ENCODE results near the gene HDDC2. TPM values are rescaled to one million over a fixed set of nuclear protein-coding genes. Genes with fewer than 3 reads are reported as not detected.

The HDDC2 gene
- total and polyA plus RNA-seq, 2 experiments from 2014 or later: 69.5 to 131 TPM

DNA sequence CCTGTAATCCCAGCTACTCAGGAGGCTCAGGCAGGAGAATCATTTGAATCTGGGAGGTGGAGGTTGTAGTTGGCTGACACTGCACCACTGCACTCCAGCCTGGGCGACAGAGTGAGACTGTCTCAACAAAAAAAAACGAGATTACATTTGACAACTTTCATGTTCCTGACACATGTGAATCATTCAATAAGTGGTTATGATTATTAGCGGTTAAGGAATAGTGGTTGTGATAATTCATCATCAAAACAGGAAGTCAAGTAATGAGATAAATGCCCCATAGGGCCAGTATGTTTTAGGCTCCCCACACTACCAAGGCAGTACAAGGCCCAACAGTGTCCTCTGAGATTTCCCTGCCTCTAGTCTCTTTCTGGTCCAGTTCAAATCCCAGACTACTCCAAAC, 2.5 kb downstream of the HDDC2 start (continued):
- TF ChIP-seq, protein P1, sequence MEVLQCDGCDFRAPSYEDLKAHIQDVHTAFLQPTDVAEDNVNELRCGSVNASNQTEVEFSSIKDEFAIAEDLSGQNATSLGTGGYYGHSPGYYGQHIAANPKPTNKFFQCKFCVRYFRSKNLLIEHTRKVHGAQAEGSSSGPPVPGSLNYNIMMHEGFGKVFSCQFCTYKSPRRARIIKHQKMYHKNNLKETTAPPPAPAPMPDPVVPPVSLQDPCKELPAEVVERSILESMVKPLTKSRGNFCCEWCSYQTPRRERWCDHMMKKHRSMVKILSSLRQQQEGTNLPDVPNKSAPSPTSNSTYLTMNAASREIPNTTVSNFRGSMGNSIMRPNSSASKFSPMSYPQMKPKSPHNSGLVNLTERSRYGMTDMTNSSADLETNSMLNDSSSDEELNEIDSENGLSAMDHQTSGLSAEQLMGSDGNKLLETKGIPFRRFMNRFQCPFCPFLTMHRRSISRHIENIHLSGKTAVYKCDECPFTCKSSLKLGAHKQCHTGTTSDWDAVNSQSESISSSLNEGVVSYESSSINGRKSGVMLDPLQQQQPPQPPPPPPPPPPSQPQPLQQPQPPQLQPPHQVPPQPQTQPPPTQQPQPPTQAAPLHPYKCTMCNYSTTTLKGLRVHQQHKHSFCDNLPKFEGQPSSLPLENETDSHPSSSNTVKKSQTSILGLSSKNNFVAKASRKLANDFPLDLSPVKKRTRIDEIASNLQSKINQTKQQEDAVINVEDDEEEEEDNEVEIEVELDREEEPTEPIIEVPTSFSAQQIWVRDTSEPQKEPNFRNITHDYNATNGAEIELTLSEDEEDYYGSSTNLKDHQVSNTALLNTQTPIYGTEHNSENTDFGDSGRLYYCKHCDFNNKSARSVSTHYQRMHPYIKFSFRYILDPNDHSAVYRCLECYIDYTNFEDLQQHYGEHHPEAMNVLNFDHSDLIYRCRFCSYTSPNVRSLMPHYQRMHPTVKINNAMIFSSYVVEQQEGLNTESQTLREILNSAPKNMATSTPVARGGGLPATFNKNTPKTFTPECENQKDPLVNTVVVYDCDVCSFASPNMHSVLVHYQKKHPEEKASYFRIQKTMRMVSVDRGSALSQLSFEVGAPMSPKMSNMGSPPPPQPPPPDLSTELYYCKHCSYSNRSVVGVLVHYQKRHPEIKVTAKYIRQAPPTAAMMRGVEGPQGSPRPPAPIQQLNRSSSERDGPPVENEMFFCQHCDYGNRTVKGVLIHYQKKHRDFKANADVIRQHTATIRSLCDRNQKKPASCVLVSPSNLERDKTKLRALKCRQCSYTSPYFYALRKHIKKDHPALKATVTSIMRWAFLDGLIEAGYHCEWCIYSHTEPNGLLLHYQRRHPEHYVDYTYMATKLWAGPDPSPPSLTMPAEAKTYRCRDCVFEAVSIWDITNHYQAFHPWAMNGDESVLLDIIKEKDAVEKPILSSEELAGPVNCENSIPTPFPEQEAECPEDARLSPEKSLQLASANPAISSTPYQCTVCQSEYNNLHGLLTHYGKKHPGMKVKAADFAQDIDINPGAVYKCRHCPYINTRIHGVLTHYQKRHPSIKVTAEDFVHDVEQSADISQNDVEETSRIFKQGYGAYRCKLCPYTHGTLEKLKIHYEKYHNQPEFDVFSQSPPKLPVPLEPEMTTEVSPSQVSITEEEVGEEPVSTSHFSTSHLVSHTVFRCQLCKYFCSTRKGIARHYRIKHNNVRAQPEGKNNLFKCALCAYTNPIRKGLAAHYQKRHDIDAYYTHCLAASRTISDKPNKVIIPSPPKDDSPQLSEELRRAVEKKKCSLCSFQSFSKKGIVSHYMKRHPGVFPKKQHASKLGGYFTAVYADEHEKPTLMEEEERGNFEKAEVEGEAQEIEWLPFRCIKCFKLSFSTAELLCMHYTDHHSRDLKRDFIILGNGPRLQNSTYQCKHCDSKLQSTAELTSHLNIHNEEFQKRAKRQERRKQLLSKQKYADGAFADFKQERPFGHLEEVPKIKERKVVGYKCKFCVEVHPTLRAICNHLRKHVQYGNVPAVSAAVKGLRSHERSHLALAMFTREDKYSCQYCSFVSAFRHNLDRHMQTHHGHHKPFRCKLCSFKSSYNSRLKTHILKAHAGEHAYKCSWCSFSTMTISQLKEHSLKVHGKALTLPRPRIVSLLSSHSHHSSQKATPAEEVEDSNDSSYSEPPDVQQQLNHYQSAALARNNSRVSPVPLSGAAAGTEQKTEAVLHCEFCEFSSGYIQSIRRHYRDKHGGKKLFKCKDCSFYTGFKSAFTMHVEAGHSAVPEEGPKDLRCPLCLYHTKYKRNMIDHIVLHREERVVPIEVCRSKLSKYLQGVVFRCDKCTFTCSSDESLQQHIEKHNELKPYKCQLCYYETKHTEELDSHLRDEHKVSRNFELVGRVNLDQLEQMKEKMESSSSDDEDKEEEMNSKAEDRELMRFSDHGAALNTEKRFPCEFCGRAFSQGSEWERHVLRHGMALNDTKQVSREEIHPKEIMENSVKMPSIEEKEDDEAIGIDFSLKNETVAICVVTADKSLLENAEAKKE (CRISPR knock-in tag; IDR thresholded peaks at IDR 0.05): no peak

- Histone ChIP-seq H3K36me3 (ENCODE audit: insufficient read depth) (peaks cover 37% of the 10 kb centered on the region), H3F3A (replicated peaks; ENCODE audit: low read depth) (no peaks in the 10 kb centered on the region), H3K27ac (ENCODE audit: low read depth) (no peak overlapping the region), H3K27me3 (ENCODE audit: insufficient read depth) (no peaks in the 10 kb centered on the region), H3K79me2 (replicated peaks; ENCODE audit: insufficient read depth) (peaks cover 16% of the 10 kb centered on the region), H3K4me1 (ENCODE audit: insufficient read depth) (peaks cover 11% of the 10 kb centered on the region; the same call in 1 of the 2 replicates), H2AFZ (no peak overlapping the region), H3K4me2 (no peak overlapping the region), H3K4me3 (no peak overlapping the region), H4K20me1 (replicated peaks; ENCODE audit: insufficient read depth) (no peaks in the 10 kb centered on the region; the same call in 1 of the 2 replicates), H3K9me2 (ENCODE audit: insufficient read depth) (no peaks in the 10 kb centered on the region)
- H3K36me3 Mint-ChIP-seq (ENCODE audit: low read depth): peaks cover 55% of the 10 kb centered on the region
- DNase-seq (ENCODE audit: low spot score) (no peak), ATAC-seq (no peak)
- peaks cover 11% of the 10 kb centered on the region for H3K4me1 Mint-ChIP-seq
- no peak overlapping the region for H3K4me3 Mint-ChIP-seq
- H3K9me3 Mint-ChIP-seq: no peaks in the 10 kb centered on the region; the same call in 2 of the 3 replicates
- no peak for TF ChIP-seq EZH2 (IDR thresholded peaks at IDR 0.05; ENCODE audit: low read depth, unreplicated experiment)
- no peak for TF ChIP-seq ETS1 (IDR thresholded peaks at IDR 0.05)
- TF ChIP-seq JUNB (IDR thresholded peaks at IDR 0.05; ENCODE audit: unreplicated experiment): no peak
- no peak for TF ChIP-seq POLR2AphosphoS5 (IDR thresholded peaks at IDR 0.05; ENCODE audit: low read depth)
- TF ChIP-seq, protein P2, sequence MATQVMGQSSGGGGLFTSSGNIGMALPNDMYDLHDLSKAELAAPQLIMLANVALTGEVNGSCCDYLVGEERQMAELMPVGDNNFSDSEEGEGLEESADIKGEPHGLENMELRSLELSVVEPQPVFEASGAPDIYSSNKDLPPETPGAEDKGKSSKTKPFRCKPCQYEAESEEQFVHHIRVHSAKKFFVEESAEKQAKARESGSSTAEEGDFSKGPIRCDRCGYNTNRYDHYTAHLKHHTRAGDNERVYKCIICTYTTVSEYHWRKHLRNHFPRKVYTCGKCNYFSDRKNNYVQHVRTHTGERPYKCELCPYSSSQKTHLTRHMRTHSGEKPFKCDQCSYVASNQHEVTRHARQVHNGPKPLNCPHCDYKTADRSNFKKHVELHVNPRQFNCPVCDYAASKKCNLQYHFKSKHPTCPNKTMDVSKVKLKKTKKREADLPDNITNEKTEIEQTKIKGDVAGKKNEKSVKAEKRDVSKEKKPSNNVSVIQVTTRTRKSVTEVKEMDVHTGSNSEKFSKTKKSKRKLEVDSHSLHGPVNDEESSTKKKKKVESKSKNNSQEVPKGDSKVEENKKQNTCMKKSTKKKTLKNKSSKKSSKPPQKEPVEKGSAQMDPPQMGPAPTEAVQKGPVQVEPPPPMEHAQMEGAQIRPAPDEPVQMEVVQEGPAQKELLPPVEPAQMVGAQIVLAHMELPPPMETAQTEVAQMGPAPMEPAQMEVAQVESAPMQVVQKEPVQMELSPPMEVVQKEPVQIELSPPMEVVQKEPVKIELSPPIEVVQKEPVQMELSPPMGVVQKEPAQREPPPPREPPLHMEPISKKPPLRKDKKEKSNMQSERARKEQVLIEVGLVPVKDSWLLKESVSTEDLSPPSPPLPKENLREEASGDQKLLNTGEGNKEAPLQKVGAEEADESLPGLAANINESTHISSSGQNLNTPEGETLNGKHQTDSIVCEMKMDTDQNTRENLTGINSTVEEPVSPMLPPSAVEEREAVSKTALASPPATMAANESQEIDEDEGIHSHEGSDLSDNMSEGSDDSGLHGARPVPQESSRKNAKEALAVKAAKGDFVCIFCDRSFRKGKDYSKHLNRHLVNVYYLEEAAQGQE (IDR thresholded peaks at IDR 0.05; ENCODE audit: unreplicated experiment): no peak
- H3K27ac Mint-ChIP-seq: no peak overlapping the region
- H3K27me3 Mint-ChIP-seq (ENCODE audit: insufficient read depth, low read depth, poor library complexity): no peaks in the 10 kb centered on the region
These were observed 5.3 kb downstream of the HDDC2 start for GRCh38 chr6:125296471-125296870.
